Right forelimb (tissue), 1 donor: ENCODE data around the gene LAYN.

ENCODE experiments used
- DNase-seq: peaks from one replicate; pipeline ENCODE4 v3.0.0-alpha.2; 2018

LAYN gene

GRCh38 chr11:111531687-111532364 lies 8.7 kb upstream of the LAYN start:
- DNase-seq, result no peak

GRCh38 chr11:111532365-111532709 lies 8.2 kb upstream of the LAYN start:
- no peak for DNase-seq

GRCh38 chr11:111535281-111535680 lies 5.2 kb upstream of the LAYN start:
- no peak for DNase-seq

- no peak for DNase-seq
Measured at GRCh38 chr11:111537336-111537860, 3.1 kb upstream of the LAYN start.

DNA sequence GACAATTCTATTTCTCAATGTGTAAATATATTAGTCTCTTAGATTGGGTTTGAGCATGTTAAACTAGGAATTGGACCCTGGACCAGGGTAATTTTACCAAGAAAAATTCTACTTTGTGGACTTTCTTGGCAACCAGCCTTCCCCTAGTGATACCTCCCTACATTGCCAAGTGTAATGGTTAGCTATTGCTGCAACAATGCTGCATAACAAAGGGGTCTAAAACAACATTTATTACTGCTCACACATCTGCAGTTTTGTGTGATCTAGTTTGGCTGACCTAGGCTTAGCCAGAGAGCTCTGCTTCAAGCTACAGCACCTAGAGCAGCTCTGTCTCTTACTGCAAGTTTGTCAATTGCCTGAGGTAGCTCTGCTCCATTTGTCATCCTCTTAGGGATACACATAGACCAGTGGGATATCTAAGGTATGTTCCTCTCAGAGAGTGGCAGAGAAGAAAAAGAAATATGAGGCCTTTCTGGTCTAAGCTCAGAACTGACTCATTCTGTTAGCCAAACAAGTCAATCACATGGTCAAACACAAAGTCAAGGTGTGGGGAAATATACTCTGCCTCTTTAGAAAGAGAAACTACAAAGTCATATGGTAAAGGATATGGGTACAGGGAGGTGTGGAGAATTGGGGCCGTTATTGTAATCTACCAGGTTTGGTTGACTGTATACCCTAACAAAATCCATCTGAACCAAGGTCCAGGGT lies 2.0 kb upstream of the LAYN start:
- DNase-seq, result no peak

DNA sequence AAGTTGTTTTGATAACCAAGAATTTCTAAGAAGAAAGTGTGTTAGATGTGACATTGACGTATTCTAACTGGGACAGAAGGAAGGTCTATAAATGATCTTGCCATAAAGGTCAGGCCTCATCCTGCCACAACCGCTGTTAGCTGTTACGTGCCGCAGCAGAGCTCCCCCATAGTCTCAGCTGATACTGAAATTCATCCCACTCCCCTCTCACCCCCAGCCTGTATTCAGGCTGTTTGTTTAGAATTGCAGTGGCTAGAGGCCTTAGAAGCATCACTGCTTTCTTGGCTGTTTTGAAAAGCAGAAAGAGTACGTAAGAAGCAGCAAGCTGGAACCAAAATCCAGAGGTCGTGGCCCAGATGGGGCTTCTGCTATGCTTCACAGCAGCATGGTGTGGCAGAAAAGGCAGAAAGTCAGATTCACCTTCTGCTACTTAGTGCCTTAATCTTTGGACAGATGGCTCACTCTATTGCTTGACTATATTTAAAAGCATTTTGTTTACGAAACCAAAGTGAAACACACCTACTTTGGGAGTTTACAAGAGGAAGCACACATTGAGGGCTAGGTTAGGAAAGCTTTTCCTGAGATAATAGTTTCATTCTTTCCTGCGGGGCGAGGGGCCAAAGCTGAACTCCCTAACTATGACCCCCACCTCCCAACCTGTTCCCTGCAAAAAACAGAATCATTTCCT lies 950 bp upstream of the LAYN start:
- no peak for DNase-seq

DNA sequence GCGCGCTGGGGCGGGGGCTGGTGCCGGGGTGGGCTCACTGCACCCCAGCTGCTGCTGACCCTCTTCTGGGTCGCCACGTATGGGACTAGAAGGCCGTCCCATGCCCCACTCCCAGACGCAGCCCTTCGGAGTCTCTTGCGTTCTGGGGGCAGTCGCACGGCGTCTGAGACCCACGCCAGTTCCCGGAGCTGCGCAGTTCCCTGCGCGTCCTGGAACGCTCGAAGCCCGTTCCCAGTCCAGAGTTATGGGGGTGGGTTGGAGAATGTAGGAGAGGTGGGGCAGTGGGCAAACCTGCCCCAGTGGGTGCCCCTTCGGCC lies 375 bp downstream of the LAYN start:
- no peak for DNase-seq

DNA sequence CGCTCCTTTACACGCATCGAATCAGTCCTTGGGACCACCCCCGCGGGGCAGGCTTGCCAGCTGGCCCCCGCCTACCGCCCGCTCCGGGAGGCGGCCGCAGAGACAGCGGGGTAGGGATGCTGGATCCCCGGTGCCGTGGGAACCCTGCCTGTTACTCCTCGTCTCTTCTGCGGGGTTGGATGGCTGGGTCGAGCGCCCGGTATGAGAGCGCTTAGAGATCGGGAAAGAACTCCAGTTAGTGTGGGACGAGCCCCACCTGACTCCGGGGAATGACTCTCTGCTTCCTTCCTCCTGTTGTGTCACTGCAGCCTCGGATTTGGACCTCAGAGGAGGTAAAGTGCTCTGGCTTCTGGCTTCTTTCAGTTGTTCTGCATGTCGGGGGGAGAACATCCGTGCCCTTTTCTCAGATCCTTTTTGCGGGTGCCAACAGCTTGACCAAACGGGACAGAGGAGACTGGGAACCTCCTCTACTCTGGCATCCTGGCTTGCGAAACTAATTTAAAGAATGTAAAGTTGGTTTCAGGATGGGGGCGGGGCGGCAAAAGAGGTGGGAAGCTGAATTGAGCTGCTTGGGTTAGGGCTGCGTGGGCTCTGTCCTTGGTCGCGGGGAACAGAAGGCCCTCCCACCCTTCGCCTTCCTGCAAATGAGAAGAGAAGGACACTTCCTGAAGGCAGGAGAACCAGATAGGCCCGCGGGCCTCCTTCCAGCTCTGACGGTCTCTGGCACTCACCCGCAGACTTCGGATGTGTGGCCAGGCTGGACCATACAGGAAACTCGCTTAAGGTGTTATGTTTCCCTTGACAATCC lies 938 bp downstream of the LAYN start:
- DNase-seq, result peak; percentile 76

DNA sequence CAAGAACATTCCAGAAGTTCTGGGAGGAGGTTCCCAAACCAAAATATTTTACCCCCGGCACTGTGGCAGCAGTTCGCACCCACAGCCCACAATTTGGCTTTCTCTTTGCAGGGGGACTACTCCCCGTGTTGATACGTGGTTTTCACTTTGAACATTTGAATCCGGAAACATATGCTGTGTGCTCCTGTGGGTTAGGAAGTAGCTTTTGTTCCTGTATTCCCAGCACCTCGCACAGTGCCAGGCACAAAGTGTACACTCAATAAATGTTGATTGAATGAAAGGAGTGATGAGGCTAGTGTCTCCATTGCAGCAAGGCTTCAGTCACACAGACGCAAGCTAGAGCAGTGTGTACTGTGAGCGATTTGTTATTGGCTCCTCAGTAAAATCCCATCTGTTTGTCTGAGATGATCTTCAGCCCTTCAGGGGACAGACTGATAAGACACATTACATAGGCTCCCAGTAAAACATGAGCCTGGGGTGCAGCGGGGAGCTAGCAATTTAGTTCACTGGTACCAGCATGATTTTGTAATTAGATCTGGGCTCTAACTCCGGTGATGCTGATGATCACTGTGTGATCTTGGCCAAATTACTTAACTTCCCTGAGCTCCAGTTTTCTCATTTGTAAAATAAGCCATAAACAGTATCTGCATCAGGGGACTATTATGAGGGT lies 2.2 kb downstream of the LAYN start:
- no peak for DNase-seq

DNA sequence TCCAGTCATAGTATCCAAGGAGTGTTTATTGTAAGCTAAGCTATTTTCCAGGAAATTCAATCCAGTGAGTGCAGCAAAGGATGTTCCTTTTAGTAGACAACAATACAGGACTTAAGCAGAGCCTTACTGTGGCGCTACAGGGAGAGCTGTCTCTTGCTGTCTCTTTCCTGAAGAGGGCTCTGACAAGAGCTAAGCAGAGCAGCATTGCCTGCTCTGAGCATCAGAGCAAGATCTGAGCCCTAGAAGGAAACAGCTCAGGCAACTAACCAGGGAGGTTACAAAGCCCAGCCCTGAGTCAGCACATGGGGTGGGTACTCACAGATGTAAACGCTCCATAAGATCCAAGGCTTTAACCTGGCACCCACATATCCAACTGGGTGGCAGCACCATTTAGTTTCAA lies 8.0 kb downstream of the LAYN start:
- DNase-seq, result no peak

GRCh38 chr11:111549196-111549868 lies 8.8 kb downstream of the LAYN start:
- DNase-seq, result no peak

GRCh38 chr11:111549869-111550203 lies 9.3 kb downstream of the LAYN start:
- no peak for DNase-seq

DNA sequence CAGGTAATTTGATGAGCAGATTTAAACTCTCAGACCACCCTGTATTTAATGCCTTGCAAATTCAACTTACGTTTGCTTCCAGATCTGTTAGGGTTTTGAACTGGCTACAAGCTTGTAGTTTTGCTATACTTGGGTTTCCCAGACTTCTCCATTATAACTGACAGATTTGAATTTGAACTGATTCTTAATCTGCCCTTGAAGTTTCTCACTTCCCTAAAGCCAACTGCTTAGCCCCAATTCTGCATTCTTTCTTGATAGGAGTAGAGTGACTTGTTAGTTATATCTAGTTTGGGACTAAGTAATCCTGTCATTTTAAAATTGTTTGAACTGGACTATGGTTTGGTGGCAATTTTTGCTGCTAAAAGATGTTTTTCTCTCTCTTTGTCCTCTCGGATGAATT lies 9.7 kb downstream of the LAYN start:
- DNase-seq, result no peak

DNA sequence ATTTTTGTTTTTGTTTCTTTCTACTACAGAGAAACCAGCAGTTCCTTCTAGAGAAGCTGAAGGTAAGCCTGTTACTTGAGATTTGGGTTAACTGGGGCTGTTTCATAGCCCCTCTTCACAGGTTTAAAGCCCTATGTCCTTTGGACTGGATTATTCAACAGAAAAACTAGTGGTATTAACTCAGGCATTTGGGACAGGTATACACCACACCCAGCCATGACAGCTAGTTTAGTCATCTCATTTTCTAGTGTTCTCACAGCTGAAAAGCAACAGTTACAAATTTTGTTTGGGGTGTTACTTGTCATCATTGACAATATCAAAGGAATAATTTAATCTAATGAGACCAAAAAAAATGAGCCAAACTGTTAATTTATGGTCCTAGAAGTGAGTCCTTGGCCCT lies 14.0 kb downstream of the LAYN start:
- no peak for DNase-seq

DNA sequence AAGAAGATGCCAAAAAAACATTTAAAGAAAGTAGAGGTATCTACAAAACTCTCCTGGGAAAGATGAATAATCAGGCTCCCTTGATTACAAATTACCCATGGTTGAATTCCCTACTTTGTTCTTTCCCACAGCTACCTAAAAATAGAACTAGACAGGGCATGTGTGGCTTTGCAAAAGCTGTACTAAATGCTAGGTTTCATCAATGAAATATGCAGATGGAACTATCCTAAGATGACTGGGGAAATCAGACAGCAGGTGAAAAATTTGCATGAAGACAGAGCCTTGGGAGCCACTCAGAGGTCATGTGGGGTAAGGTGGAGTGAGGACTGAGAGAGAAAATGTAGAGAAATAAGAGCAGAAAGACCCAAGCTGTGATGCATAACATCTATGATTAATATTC lies 14.7 kb downstream of the LAYN start:
- no peak for DNase-seq

DNA sequence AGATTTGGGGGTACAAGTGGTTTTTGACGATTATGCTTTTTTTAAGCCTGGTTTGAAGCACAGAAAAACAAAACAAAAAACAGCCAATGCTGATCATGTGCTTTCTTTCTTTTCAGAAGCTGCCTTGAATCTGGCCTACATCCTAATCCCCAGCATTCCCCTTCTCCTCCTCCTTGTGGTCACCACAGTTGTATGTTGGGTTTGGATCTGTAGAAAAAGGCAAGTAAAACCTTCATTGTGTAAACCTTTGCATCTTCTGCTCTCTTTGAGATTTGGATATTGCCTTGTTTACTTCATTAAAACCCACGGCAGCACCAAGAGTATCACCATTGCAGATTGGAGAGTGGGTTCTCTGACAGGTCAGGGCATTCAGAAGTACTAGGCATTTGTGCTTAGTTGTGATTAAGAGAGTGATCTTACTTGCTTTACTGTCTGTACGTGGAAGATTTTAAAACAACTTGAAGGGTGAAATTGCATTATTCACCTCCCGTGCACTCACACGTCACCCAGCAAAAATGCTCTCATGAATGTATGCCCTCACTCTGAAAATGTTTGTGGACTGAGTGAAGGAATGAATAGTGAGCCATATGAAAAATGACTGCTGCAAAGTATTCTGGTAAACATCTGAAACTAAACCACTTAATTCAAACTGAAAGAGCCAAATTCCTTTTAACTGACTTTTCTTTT lies 17.0 kb downstream of the LAYN start:
- no peak for DNase-seq

DNA sequence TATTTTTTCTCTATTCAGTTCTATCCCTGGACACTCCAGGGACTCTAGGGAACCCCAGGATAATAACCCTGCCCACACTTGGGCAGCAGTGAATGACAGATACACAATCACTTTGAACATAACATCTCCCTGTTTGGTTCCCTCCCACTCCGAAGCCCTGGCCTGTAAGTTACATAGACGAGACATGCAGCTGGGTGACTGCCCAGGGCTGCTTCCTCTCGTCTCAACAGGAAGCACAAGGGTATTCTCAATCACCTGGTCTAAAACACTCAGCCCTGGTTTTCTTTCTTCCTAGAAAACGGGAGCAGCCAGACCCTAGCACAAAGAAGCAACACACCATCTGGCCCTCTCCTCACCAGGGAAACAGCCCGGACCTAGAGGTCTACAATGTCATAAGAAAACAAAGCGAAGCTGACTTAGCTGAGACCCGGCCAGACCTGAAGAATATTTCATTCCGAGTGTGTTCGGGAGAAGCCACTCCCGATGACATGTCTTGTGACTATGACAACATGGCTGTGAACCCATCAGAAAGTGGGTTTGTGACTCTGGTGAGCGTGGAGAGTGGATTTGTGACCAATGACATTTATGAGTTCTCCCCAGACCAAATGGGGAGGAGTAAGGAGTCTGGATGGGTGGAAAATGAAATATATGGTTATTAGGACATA lies 19.4 kb downstream of the LAYN start:
- no peak for DNase-seq

DNA sequence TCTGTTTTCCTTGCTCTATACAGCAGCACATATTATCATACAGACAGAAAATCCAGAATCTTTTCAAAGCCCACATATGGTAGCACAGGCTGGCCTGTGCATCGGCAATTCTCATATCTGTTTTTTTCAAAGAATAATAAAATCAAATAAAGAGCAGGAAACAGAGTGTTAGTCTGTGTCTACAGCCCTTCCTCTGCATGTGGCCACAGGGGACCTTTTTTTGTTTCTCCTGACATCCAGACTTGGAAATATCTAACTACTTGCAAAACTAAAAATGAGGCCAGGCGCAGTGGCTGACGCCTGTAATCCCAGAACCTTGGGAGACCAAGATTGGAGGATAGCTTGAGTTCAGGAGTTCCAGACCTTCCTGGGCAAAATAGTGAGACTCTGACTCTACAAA lies 20.3 kb downstream of the LAYN start:
- no peak for DNase-seq

DNA sequence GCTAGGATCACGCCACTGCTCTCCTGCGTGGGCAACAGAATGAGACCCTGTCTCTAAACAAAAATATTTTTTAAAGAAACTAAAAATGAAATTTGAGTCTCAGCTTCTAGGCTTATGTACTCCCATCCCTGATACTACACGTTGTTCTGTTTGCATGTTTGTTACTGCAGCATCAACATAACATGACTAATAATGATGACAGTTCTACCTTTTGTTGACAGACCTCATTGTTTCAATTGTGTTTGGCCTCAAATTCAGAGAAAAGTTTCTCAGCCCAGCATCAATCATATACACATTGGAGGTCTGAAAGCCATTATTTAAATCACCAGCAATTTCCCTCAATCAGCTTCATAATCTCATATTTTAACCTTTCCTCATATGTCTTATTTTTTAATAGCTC lies 20.8 kb downstream of the LAYN start:
- no peak for DNase-seq

DNA sequence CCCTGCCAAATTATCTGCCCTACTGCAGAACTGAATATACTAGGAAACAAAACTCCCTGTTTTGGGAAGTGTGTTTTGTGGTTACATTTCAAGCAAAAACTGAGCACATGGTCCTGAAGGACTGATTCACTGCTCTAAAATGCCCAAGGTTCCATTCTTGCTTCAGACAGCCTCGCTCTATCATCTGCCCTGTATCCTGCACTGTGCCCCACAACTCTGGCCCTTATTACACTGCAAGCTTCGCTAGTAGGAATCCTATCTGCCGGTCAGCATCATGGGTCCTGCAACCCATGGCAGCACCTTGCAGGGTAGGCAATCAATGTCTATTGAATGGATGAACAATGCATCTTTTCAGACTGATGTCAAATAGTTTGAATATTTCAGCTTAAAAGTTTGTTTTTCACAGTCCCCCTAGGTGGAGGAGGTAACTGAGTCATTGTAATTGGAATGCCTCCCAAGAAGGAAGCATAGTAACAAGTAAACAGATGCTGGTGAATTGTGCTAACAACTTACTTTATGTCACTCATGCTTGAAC lies 21.3 kb downstream of the LAYN start:
- no peak for DNase-seq
